Dedifferentiated amniotic fluid mesenchymal stem cell (primary cell): ENCODE measurements around the gene ZNRF1.
A peak's percentile ranks its signal among the peaks of the same experiment; 100 is the strongest.

Experiments
- DNase-seq: peaks from one replicate; pipeline ENCODE4 v3.0.0-alpha.2; 2016; ENCODE audit errors: extremely low spot score

The ZNRF1 gene

GRCh38 chr16:75148311-75149195 is 149.7 kb downstream of the ZNRF1 start, which contains the start of gene ZFP1:
ZFP1 (plus strand) TSS chr16:75148524; CDS start chr16:75152952, 4,428 bp downstream.
- peak; percentile 91 for DNase-seq

GRCh38 chr16:75151798-75152197 is 153.0 kb downstream of the ZNRF1 start:
- no peak for DNase-seq

DNA sequence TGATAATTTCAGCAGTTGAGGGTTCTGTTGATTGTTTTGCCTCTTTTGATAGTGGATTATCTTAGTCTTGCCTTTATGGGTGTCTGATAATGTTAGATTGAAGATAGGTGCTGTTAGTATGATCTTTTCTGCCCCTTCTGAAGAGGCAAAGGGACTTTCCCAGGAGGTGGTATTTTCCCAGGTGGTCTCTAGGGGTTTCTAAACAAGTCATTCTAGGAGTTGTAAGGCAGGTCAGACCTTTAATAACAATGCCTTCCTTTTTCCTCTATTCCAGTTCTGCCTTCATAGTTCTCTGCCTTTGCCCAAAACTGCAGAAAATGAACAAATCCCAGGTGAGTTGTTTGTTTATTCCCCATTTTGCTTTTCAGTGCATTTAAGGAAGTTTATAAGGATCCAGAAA is 153.8 kb downstream of the ZNRF1 start:
- no peak for DNase-seq

- DNase-seq: no peak
Measured at GRCh38 chr16:75160386-75160785, 161.6 kb downstream of the ZNRF1 start.
